ENCODE measurements around the gene OSBPL6. TPM values are rescaled to one million over a fixed set of nuclear protein-coding genes. Genes with fewer than 3 reads are reported as not detected.

Gene OSBPL6
- total RNA-seq, 1 experiment from 2014 or later = 2.3 TPM

DNA sequence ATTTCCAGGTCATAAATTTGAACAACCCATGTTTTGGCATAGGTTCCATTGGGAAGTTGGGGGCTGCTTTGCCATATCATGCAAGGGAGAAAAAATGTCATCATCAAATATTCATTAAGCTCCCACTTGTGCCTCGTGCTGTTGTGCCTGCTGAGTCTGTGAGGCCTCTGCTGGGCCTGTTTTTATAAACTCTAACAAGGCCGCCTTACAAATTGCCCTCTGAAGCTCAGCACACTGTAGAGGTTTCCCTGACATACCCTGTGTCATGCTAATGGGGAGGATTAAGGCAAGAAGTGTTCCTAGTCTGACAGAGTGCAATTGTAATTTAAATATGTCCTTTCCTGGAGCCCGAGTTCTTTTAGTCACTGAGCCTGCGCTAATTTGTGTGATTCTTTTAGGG is 17.6 kb downstream of the OSBPL6 start:
- Mint-ChIP-seq H3K4me3 (ENCODE audit: low read depth, unreplicated experiment) (no peak overlapping the region), H3K27ac (ENCODE audit: unreplicated experiment) (no peak overlapping the region), H3K27me3 (ENCODE audit: unreplicated experiment) (no peaks in the 10 kb centered on the region), H3K36me3 (ENCODE audit: insufficient read depth, unreplicated experiment) (no peaks in the 10 kb centered on the region), H3K4me1 (ENCODE audit: low read depth, unreplicated experiment) (no peaks in the 10 kb centered on the region), H3K9me3 (ENCODE audit: low read depth, unreplicated experiment) (no peaks in the 10 kb centered on the region)
- TF ChIP-seq, protein P1, sequence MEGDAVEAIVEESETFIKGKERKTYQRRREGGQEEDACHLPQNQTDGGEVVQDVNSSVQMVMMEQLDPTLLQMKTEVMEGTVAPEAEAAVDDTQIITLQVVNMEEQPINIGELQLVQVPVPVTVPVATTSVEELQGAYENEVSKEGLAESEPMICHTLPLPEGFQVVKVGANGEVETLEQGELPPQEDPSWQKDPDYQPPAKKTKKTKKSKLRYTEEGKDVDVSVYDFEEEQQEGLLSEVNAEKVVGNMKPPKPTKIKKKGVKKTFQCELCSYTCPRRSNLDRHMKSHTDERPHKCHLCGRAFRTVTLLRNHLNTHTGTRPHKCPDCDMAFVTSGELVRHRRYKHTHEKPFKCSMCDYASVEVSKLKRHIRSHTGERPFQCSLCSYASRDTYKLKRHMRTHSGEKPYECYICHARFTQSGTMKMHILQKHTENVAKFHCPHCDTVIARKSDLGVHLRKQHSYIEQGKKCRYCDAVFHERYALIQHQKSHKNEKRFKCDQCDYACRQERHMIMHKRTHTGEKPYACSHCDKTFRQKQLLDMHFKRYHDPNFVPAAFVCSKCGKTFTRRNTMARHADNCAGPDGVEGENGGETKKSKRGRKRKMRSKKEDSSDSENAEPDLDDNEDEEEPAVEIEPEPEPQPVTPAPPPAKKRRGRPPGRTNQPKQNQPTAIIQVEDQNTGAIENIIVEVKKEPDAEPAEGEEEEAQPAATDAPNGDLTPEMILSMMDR (IDR thresholded peaks at IDR 0.05; ENCODE audit: unreplicated experiment) = no peak
- no peak for DNase-seq
- CTCF ChIA-PET = no interaction called here
- BruUV-seq (replicated peaks) = no TSS peak
- intact Hi-C loops (cut with micrococcal nuclease; ENCODE audit: unreplicated experiment) = no loop called here

DNA sequence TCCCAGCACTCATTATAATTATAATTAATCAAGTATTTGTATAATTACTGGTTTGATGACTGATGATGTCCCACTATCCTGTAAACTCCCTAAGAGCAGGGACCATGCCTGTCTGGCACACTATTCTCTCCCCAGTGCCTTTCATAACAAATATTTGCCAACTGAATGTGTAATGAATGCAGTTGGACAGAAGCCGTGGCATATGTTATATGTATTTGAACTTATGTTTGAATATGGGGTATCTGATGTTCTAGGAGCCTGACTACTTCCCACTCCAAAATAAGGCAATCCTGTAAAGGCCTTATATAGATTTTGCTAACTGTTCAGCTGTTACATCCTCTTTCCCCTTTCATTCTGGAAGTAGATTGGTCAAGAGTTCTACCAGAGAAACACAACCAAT is 19.7 kb downstream of the OSBPL6 start:
- TF ChIP-seq, protein P1 (IDR thresholded peaks at IDR 0.05; ENCODE audit: unreplicated experiment) = no peak
- Mint-ChIP-seq H3K4me1 (ENCODE audit: low read depth, unreplicated experiment) (no peaks in the 10 kb centered on the region), H3K36me3 (ENCODE audit: insufficient read depth, unreplicated experiment) (no peaks in the 10 kb centered on the region), H3K27me3 (ENCODE audit: unreplicated experiment) (no peaks in the 10 kb centered on the region), H3K9me3 (ENCODE audit: low read depth, unreplicated experiment) (no peaks in the 10 kb centered on the region), H3K4me3 (ENCODE audit: low read depth, unreplicated experiment) (no peak overlapping the region), H3K27ac (ENCODE audit: unreplicated experiment) (no peak overlapping the region)
- intact Hi-C loops (cut with micrococcal nuclease; ENCODE audit: unreplicated experiment) = no loop called here
- no TSS peak for BruUV-seq (replicated peaks)
- no peak for DNase-seq
- CTCF ChIA-PET = no interaction called here

DNA sequence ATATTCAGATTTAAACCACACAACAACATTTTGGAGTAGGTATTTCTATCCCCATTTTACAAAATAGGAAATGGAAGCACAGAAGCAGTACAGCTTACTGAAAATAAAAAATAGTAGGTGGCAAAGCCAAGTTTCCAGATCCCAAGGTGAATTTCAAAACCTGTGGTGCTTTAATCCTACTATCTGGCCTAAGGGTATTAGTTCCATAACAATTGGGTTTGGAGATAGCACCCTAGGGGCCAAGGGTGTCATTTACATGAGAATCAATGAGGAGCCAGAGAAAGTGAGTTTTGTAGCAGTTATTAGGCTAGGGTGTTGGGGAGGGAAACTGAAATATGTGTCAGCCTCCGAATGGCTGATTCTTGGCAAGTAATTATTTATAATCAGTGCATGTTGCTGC is 24.9 kb downstream of the OSBPL6 start:
- CTCF ChIA-PET = no interaction called here
- no peak for DNase-seq
- intact Hi-C loops (cut with micrococcal nuclease; ENCODE audit: unreplicated experiment) = no loop called here
- no TSS peak for BruUV-seq (replicated peaks)
- Mint-ChIP-seq H3K27ac (ENCODE audit: unreplicated experiment) (no peak overlapping the region), H3K27me3 (ENCODE audit: unreplicated experiment) (no peaks in the 10 kb centered on the region), H3K9me3 (ENCODE audit: low read depth, unreplicated experiment) (no peaks in the 10 kb centered on the region), H3K4me3 (ENCODE audit: low read depth, unreplicated experiment) (no peak overlapping the region), H3K36me3 (ENCODE audit: insufficient read depth, unreplicated experiment) (no peaks in the 10 kb centered on the region), H3K4me1 (ENCODE audit: low read depth, unreplicated experiment) (no peaks in the 10 kb centered on the region)
- TF ChIP-seq, protein P1 (IDR thresholded peaks at IDR 0.05; ENCODE audit: unreplicated experiment) = no peak

DNA sequence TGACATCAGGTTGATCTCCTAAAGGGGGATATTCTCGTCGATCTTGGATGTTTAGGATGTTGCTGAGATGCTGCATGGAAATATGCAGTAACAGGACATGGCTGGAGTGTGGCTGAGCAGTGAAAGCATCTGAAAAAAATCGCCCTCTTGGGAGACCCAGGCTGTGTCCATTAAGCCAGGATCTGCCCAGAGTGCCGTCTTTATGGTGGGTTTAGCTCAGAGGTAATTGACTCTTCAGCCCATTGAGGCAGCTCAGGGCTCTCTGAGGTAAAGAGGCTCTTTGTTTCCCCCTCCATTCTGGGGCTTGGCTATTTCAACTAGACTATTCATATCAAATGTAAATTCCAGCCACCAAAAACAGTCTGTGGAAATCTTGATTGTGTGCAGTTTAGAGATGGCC is 26.5 kb downstream of the OSBPL6 start:
- no TSS peak for BruUV-seq (replicated peaks)
- Mint-ChIP-seq H3K27me3 (ENCODE audit: unreplicated experiment) (no peaks in the 10 kb centered on the region), H3K4me3 (ENCODE audit: low read depth, unreplicated experiment) (no peak overlapping the region), H3K4me1 (ENCODE audit: low read depth, unreplicated experiment) (no peaks in the 10 kb centered on the region), H3K36me3 (ENCODE audit: insufficient read depth, unreplicated experiment) (no peaks in the 10 kb centered on the region), H3K27ac (ENCODE audit: unreplicated experiment) (no peak overlapping the region), H3K9me3 (ENCODE audit: low read depth, unreplicated experiment) (no peaks in the 10 kb centered on the region)
- intact Hi-C loops (cut with micrococcal nuclease; ENCODE audit: unreplicated experiment) = no loop called here
- DNase-seq = no peak
- TF ChIP-seq, protein P1 (IDR thresholded peaks at IDR 0.05; ENCODE audit: unreplicated experiment) = no peak
- CTCF ChIA-PET = no interaction called here

DNA sequence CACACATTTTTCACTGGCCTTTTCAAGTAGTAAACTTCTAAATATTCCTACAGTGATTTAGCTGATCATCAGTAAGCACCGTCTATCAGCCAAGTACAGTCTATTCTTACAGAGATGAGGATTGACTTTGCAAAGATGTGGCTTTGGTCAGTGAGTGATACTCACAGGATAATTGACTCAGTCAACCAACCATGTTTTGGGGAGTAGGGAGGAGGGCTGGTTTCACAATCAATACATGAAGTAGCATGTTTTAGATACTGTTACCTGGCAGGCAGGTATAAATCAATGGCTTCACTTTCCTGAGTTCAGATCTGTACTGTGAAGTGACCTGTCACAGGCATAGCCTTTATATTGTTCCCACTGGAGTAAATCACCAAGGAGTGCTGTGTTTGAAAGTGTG is 27.2 kb downstream of the OSBPL6 start:
- H3K27ac Mint-ChIP-seq (ENCODE audit: unreplicated experiment) = no peak overlapping the region
- CTCF ChIA-PET = no interaction called here
- H3K4me3 Mint-ChIP-seq (ENCODE audit: low read depth, unreplicated experiment) = no peak overlapping the region
- H3K27me3 Mint-ChIP-seq (ENCODE audit: unreplicated experiment) = no peaks in the 10 kb centered on the region
- intact Hi-C loops (cut with micrococcal nuclease; ENCODE audit: unreplicated experiment) = no loop called here
- BruUV-seq (replicated peaks) = no TSS peak
- no peaks in the 10 kb centered on the region for H3K36me3 Mint-ChIP-seq (ENCODE audit: insufficient read depth, unreplicated experiment)
- no peaks in the 10 kb centered on the region for H3K9me3 Mint-ChIP-seq (ENCODE audit: low read depth, unreplicated experiment)
- no peak for DNase-seq
- H3K4me1 Mint-ChIP-seq (ENCODE audit: low read depth, unreplicated experiment) = no peaks in the 10 kb centered on the region
- TF ChIP-seq, protein P1 (IDR thresholded peaks at IDR 0.05; ENCODE audit: unreplicated experiment) = no peak

Data from Calu3 (cell line).